ENCODE results near the gene PLPPR2. TPM values are rescaled to one million over a fixed set of nuclear protein-coding genes. Genes with fewer than 3 reads are reported as not detected.
"Not testable (repeated sequence)": the region's sequence is repeated elsewhere in the genome, so short reads cannot be mapped to it uniquely, and the experiment has no call there.

PLPPR2 gene
- total RNA-seq, 1 experiment from 2014 or later, result 4.9 TPM

GRCh38 chr19:11380653-11381537, 25.7 kb downstream of the PLPPR2 start:
- DNase-seq (ENCODE audit: low read depth, low spot score), result peak; percentile 97
- in situ Hi-C loops (cut with HindIII; ENCODE audit: low pct_unique_long_range_greater_than_20kb, low sequenced_read_pairs), result no loop called here

- in situ Hi-C loops (cut with HindIII; ENCODE audit: low pct_unique_long_range_greater_than_20kb, low sequenced_read_pairs), result no loop called here
- peak; percentile 68 for DNase-seq (ENCODE audit: low read depth, low spot score)
These were observed 27.9 kb downstream of the PLPPR2 start for GRCh38 chr19:11382898-11383705.

- in situ Hi-C loops (cut with HindIII; ENCODE audit: low pct_unique_long_range_greater_than_20kb, low sequenced_read_pairs), result no loop called here
- no peak for DNase-seq (ENCODE audit: low read depth, low spot score)
These were observed 28.4 kb downstream of the PLPPR2 start for GRCh38 chr19:11383706-11384048.

GRCh38 chr19:11384778-11385129, 29.5 kb downstream of the PLPPR2 start:
- in situ Hi-C loops (cut with HindIII; ENCODE audit: low pct_unique_long_range_greater_than_20kb, low sequenced_read_pairs), result no loop called here
- no peak for DNase-seq (ENCODE audit: low read depth, low spot score)

GRCh38 chr19:11387162-11388034, 32.2 kb downstream of the PLPPR2 start:
- in situ Hi-C loops (cut with HindIII; ENCODE audit: low pct_unique_long_range_greater_than_20kb, low sequenced_read_pairs), result no loop called here
- no peak for DNase-seq (ENCODE audit: low read depth, low spot score)

GRCh38 chr19:11390359-11390758, 35.1 kb downstream of the PLPPR2 start:
- in situ Hi-C loops (cut with HindIII; ENCODE audit: low pct_unique_long_range_greater_than_20kb, low sequenced_read_pairs), result no loop called here

GRCh38 chr19:11390933-11391680, 35.9 kb downstream of the PLPPR2 start:
- peak; percentile 19 for DNase-seq (ENCODE audit: low read depth, low spot score)
- in situ Hi-C loops (cut with HindIII; ENCODE audit: low pct_unique_long_range_greater_than_20kb, low sequenced_read_pairs), result no loop called here

More at GRCh38 chr19:11390359-11390758, 35.1 kb downstream of the PLPPR2 start:
- no peak for DNase-seq (ENCODE audit: low read depth, low spot score)

- in situ Hi-C loops (cut with HindIII; ENCODE audit: low pct_unique_long_range_greater_than_20kb, low sequenced_read_pairs), result no loop called here
- no peak for DNase-seq (ENCODE audit: low read depth, low spot score)
These were observed 41.9 kb downstream of the PLPPR2 start for GRCh38 chr19:11397089-11397610.

- in situ Hi-C loops (cut with HindIII; ENCODE audit: low pct_unique_long_range_greater_than_20kb, low sequenced_read_pairs), result no loop called here
- DNase-seq (ENCODE audit: low read depth, low spot score), result no peak
These were observed 44.4 kb downstream of the PLPPR2 start for GRCh38 chr19:11399667-11400066.

- DNase-seq (ENCODE audit: low read depth, low spot score), result no peak
- in situ Hi-C loops (cut with HindIII; ENCODE audit: low pct_unique_long_range_greater_than_20kb, low sequenced_read_pairs), result no loop called here
These were observed 45.6 kb downstream of the PLPPR2 start for GRCh38 chr19:11400798-11401197.

- DNase-seq (ENCODE audit: low read depth, low spot score), result no peak
- in situ Hi-C loops (cut with HindIII; ENCODE audit: low pct_unique_long_range_greater_than_20kb, low sequenced_read_pairs), result no loop called here
These were observed 46.7 kb downstream of the PLPPR2 start for GRCh38 chr19:11401808-11402543.

GRCh38 chr19:11404588-11405222, 49.5 kb downstream of the PLPPR2 start:
- DNase-seq (ENCODE audit: low read depth, low spot score), result no peak
- in situ Hi-C loops (cut with HindIII; ENCODE audit: low pct_unique_long_range_greater_than_20kb, low sequenced_read_pairs), result no loop called here

- in situ Hi-C loops (cut with HindIII; ENCODE audit: low pct_unique_long_range_greater_than_20kb, low sequenced_read_pairs), result no loop called here
- no peak for DNase-seq (ENCODE audit: low read depth, low spot score)
These were observed 50.8 kb downstream of the PLPPR2 start for GRCh38 chr19:11405846-11406643.

- in situ Hi-C loops (cut with HindIII; ENCODE audit: low pct_unique_long_range_greater_than_20kb, low sequenced_read_pairs), result not testable (repeated sequence)
These were observed 51.5 kb downstream of the PLPPR2 start for GRCh38 chr19:11406703-11407236.

GRCh38 chr19:11408591-11408990, 53.4 kb downstream of the PLPPR2 start:
- in situ Hi-C loops (cut with HindIII; ENCODE audit: low pct_unique_long_range_greater_than_20kb, low sequenced_read_pairs), result no loop called here
- no peak for DNase-seq (ENCODE audit: low read depth, low spot score)

More at GRCh38 chr19:11406703-11407236, 51.5 kb downstream of the PLPPR2 start:
- DNase-seq (ENCODE audit: low read depth, low spot score), result not testable (repeated sequence)

Data from SK-MEL-5 (cell line).